K562 (cell line): Measurements from ENCODE around the gene SPTBN4. TPM values are rescaled to one million over a fixed set of nuclear protein-coding genes. Genes with fewer than 3 reads are reported as not detected.
A peak's percentile ranks its signal among the peaks of the same experiment; 100 is the strongest.

Source experiments
- FOS ChIP-seq: IDR thresholded peaks from 3 replicates; pipeline ENCODE4 v1.6.1; 2011; ENCODE audit not compliant: insufficient read length; ENCODE audit errors: extremely low read depth
- FOXM1 ChIP-seq, 2 experiments: fragments of 450-650 bp in 1 of 2; sonication (generic) in 1 of 2; formaldehyde crosslinking in 1 of 2; IDR thresholded peaks; 2 replicates each; pipeline versions ENCODE4 v1.6.1 to v1.9.0; 2017 to 2022; ENCODE audit warnings: low read depth in 2 of 2, mild to moderate bottlenecking in 2 of 2, missing genetic modification reagents in 1 of 2, moderate library complexity in 1 of 2
- GTF3C2 ChIP-seq: IDR thresholded peaks from 3 replicates; pipeline ENCODE4 v1.6.1; 2011; ENCODE audit warnings: borderline replicate concordance, mild to moderate bottlenecking, moderate library complexity; ENCODE audit not compliant: insufficient read length; ENCODE audit errors: extremely low read depth
- MBD1 ChIP-seq: fragments of 250-450 bp; sonication (Bioruptor Pico); IDR thresholded peaks from 2 replicates; pipeline ENCODE4 v1.8.0; 2022; ENCODE audit warnings: inconsistent platforms
- MTA1 ChIP-seq: fragments of 450-650 bp; IDR thresholded peaks from 2 replicates; pipeline ENCODE4 v1.6.1; 2017; ENCODE audit warnings: borderline replicate concordance
- SAFB ChIP-seq: fragments of 200-400 bp; formaldehyde crosslinking; IDR thresholded peaks from 2 replicates; pipeline ENCODE4 v1.6.1; 2017; ENCODE audit warnings: low read depth, low read length, borderline replicate concordance
- SPI1 ChIP-seq: IDR thresholded peaks from 2 replicates; pipeline ENCODE4 v1.6.1; 2011; ENCODE audit warnings: low read depth, low read length, control low read depth, borderline replicate concordance
- TAL1 ChIP-seq: fragments of 450-650 bp; IDR thresholded peaks from 2 replicates; pipeline ENCODE4 v1.6.1; 2016; ENCODE audit warnings: mild to moderate bottlenecking
- ZBTB11 ChIP-seq, 3 experiments: fragments of 200-800 bp in 1 of 3; fragments of 250-450 bp in 1 of 3; fragments of 450-650 bp in 1 of 3; sonication (Bioruptor Pico) in 1 of 3; sonication (Bioruptor generic) in 1 of 3; formaldehyde crosslinking in 1 of 3; IDR thresholded peaks; 2 replicates each; pipeline versions ENCODE4 v1.6.1 to v1.8.0; 2016 to 2022; ENCODE audit warnings: mild to moderate bottlenecking in 2 of 3, missing genetic modification characterization in 2 of 3, missing compliant biosample characterization in 1 of 3, moderate library complexity in 1 of 3
- polyA plus RNA-seq, 8 experiments: library from polyadenylated mRNA; depleted of rRNA in 4 of 8; stranded (reverse) in 5 of 8; unstranded in 3 of 8; fragments of >200 nt; fragmentation: Nextera tagmentation in 2 of 8; fragmentation: Illumina TruSeq in 1 of 8; extraction: Ambion mirVana in 2 of 8; extraction: Trizol in 1 of 8; gene quantifications; 2 replicates each; pipeline versions ENCODE4 v1.2.1 to v1.2.3, GENCODE V29; 2011 to 2014; ENCODE audit warnings: inconsistent platforms in 1 of 8, missing spikeins in 1 of 8
- total RNA-seq, 7 experiments: library from RNA; depleted of rRNA in 6 of 7; stranded (reverse); fragments of >200 nt in 6 of 7; fragmentation: Illumina TruSeq in 2 of 7; extraction: Trizol in 2 of 7; gene quantifications; 2 replicates each; pipeline versions ENCODE4 v1.2.1 to v1.2.3, GENCODE V29; 2011 to 2021; ENCODE audit warnings: low replicate concordance in 1 of 7
- TF ChIP-seq, protein P1 (sequence below): fragments of 200-800 bp; sonication (Bioruptor generic); IDR thresholded peaks from 2 replicates; pipeline ENCODE4 v1.6.1; 2016; ENCODE audit warnings: missing genetic modification characterization, missing compliant biosample characterization

Gene SPTBN4
- total and polyA plus RNA-seq, 9 of the 15 experiments (the other 6 are each of a cell fraction or from before 2014, with no cell fraction given) = 0.01 to 1.5 (median 0.86) TPM

DNA sequence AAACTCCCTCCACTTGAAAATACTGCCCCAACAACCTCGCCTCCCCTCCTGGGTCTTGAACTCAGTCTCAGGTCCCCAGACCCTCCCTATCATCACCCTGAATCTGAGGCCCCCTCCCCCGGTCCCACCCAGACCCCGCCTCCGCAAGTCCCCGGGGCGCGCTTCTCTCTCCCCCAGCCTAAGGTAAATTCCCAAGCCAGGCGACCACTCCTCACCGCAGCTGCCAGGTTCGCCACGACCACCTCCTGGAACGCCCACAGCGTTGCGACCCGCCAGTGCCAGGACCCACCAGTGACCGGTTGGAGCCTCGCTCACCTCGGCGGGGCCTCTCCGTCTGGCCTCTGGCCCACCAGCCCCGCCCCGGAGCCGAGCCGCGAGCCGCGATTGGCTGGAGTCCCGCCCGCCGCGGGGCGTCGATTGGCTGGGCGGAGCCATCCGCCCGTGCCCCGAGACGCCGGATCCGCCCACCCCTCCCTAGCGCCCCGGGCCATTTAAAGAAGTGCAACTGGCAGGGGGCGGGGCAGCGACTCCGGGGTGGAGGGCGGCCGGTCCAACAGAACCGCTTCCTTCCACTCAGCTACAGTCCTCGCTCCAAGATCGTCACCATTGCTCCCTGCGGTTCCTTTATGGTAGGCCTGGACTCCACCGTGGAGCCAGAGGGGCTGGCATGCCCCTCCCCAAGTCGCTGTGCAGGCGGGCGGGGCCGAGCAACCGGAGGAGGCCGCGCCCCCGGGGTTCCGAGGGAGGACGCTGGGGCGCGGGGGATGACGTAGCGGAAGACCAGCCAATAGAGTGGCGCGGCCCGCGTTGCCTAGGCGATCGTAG lies 22.6 kb upstream of the SPTBN4 start, which contains the start of gene SERTAD3 (continued):
- no peak for TF ChIP-seq GTF3C2
- no peak for TF ChIP-seq SAFB
- TF ChIP-seq TAL1 = no peak
- TF ChIP-seq SPI1 = peak; percentile 41; the same call in 1 of the 2 replicates
- peak in 1 of 3 experiments; percentile 74; a peak in 1 of 6 replicates for TF ChIP-seq ZBTB11 (CRISPR knock-in tag; IDR thresholded peaks at IDR 0.05)
- TF ChIP-seq, protein P1, sequence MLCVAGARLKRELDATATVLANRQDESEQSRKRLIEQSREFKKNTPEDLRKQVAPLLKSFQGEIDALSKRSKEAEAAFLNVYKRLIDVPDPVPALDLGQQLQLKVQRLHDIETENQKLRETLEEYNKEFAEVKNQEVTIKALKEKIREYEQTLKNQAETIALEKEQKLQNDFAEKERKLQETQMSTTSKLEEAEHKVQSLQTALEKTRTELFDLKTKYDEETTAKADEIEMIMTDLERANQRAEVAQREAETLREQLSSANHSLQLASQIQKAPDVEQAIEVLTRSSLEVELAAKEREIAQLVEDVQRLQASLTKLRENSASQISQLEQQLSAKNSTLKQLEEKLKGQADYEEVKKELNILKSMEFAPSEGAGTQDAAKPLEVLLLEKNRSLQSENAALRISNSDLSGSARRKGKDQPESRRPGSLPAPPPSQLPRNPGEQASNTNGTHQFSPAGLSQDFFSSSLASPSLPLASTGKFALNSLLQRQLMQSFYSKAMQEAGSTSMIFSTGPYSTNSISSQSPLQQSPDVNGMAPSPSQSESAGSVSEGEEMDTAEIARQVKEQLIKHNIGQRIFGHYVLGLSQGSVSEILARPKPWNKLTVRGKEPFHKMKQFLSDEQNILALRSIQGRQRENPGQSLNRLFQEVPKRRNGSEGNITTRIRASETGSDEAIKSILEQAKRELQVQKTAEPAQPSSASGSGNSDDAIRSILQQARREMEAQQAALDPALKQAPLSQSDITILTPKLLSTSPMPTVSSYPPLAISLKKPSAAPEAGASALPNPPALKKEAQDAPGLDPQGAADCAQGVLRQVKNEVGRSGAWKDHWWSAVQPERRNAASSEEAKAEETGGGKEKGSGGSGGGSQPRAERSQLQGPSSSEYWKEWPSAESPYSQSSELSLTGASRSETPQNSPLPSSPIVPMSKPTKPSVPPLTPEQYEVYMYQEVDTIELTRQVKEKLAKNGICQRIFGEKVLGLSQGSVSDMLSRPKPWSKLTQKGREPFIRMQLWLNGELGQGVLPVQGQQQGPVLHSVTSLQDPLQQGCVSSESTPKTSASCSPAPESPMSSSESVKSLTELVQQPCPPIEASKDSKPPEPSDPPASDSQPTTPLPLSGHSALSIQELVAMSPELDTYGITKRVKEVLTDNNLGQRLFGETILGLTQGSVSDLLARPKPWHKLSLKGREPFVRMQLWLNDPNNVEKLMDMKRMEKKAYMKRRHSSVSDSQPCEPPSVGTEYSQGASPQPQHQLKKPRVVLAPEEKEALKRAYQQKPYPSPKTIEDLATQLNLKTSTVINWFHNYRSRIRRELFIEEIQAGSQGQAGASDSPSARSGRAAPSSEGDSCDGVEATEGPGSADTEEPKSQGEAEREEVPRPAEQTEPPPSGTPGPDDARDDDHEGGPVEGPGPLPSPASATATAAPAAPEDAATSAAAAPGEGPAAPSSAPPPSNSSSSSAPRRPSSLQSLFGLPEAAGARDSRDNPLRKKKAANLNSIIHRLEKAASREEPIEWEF (CRISPR knock-in tag) = no peak
- no peak for TF ChIP-seq MBD1 (CRISPR knock-in tag)
- TF ChIP-seq MTA1 = peak; percentile 69; the same call in 1 of the 2 replicates
- no peak for TF ChIP-seq FOXM1 (IDR thresholded peaks at IDR 0.05; ENCODE audit: low read depth)
- TF ChIP-seq FOXM1 (CRISPR knock-in tag; IDR thresholded peaks at IDR 0.05; ENCODE audit: low read depth) = 0 out of 2 replicates have a peak, but pooled peaks have one; percentile 70
- TF ChIP-seq FOS = peak; percentile 76
